HG03064 (cell line): ENCODE measurements around the gene COMMD1.

Experiments
- ATAC-seq: cut with Tn5 transposase; IDR thresholded peaks from one replicate; pipeline ENCODE4 v1.9.1; 2021; ENCODE audit warnings: low read depth; ENCODE audit not compliant: unreplicated experiment

Gene COMMD1

GRCh38 chr2:62163106-62163831, 257.8 kb downstream of the COMMD1 start:
- no peak for ATAC-seq

- no peak for ATAC-seq
These were observed 258.4 kb downstream of the COMMD1 start for GRCh38 chr2:62163834-62164233.

GRCh38 chr2:62175728-62176127, 270.3 kb downstream of the COMMD1 start:
- ATAC-seq, result no peak

GRCh38 chr2:62176801-62177200, 271.3 kb downstream of the COMMD1 start:
- no peak for ATAC-seq

- ATAC-seq, result no peak
These were observed 272.0 kb downstream of the COMMD1 start for GRCh38 chr2:62177392-62178049.

- no peak for ATAC-seq
These were observed 273.3 kb downstream of the COMMD1 start for GRCh38 chr2:62178741-62179271.

GRCh38 chr2:62180975-62181374, 275.5 kb downstream of the COMMD1 start:
- ATAC-seq, result no peak

GRCh38 chr2:62181843-62182242, 276.4 kb downstream of the COMMD1 start:
- no peak for ATAC-seq

GRCh38 chr2:62184512-62185230, 279.2 kb downstream of the COMMD1 start:
- no peak for ATAC-seq
